GM19395 (cell line): ENCODE measurements around the gene PPARD.
"Not testable (repeated sequence)": the region's sequence is repeated elsewhere in the genome, so short reads cannot be mapped to it uniquely, and the experiment has no call there.

Experiments
- ATAC-seq: cut with Tn5 transposase; IDR thresholded peaks from one replicate; pipeline ENCODE4 v1.9.1; 2021; ENCODE audit warnings: mild to moderate bottlenecking, moderate library complexity; ENCODE audit not compliant: unreplicated experiment

The PPARD gene

GRCh38 chr6:35312076-35312800 is 30.1 kb upstream of the PPARD start:
- no peak for ATAC-seq

GRCh38 chr6:35312807-35313206 is 29.6 kb upstream of the PPARD start:
- ATAC-seq, result no peak

GRCh38 chr6:35317483-35318195 is 24.7 kb upstream of the PPARD start:
- no peak for ATAC-seq

- ATAC-seq, result no peak
Measured at GRCh38 chr6:35318196-35319171, 23.9 kb upstream of the PPARD start.

GRCh38 chr6:35319346-35320030 is 22.9 kb upstream of the PPARD start:
- no peak for ATAC-seq

- no peak for ATAC-seq
Measured at GRCh38 chr6:35320031-35320410, 22.3 kb upstream of the PPARD start.

- no peak for ATAC-seq
Measured at GRCh38 chr6:35321091-35321490, 21.3 kb upstream of the PPARD start.

- ATAC-seq, result no peak
Measured at GRCh38 chr6:35327349-35328027, 14.9 kb upstream of the PPARD start.

GRCh38 chr6:35328108-35328723 is 14.1 kb upstream of the PPARD start:
- ATAC-seq, result no peak

GRCh38 chr6:35328965-35329364 is 13.4 kb upstream of the PPARD start:
- ATAC-seq, result not testable (repeated sequence)

GRCh38 chr6:35330541-35331119 is 11.7 kb upstream of the PPARD start:
- no peak for ATAC-seq

- not testable (repeated sequence) for ATAC-seq
Measured at GRCh38 chr6:35332074-35332887, 10.1 kb upstream of the PPARD start.

- ATAC-seq, result no peak
Measured at GRCh38 chr6:35341557-35341956, 801 bp upstream of the PPARD start.

- ATAC-seq, result no peak
Measured at GRCh38 chr6:35343092-35343834, 905 bp downstream of the PPARD start.

- ATAC-seq, result no peak
Measured at GRCh38 chr6:35343835-35344550, 1.6 kb downstream of the PPARD start.

- no peak for ATAC-seq
Measured at GRCh38 chr6:35351422-35351821, 9.1 kb downstream of the PPARD start.

- ATAC-seq, result no peak
Measured at GRCh38 chr6:35352735-35353134, 10.4 kb downstream of the PPARD start.
